SU-DHL-6 (cell line): ENCODE data around the gene CFAP20DC.

ENCODE experiments used
- H2AFZ ChIP-seq: fragments of 200-600 bp; sonication (generic); 2 replicates; pipeline ENCODE4 v1.6.1; 2014; ENCODE audit warnings: low read depth, mild to moderate bottlenecking, moderate library complexity, mixed read lengths, antibody characterized with exemption, low read length; ENCODE audit not compliant: severe bottlenecking
- H3F3A ChIP-seq: fragments of 200-600 bp; shearing (Covaris generic); 2 replicates; pipeline ENCODE4 v1.6.0; 2016; ENCODE audit warnings: antibody characterized with exemption, mild to moderate bottlenecking; ENCODE audit not compliant: insufficient read depth
- H3K27ac ChIP-seq: fragments of 200-600 bp; sonication (generic); 2 replicates; pipeline ENCODE4 v1.5.1; 2016; ENCODE audit warnings: low read depth, mild to moderate bottlenecking, low read length, moderate library complexity, mixed read lengths
- H3K27me3 ChIP-seq: fragments of 200-600 bp; sonication (generic), shearing (Covaris generic); 2 replicates; pipeline ENCODE4 v1.6.0; 2014; ENCODE audit warnings: mild to moderate bottlenecking, low read length
- H3K36me3 ChIP-seq: fragments of 200-600 bp; sonication (generic); 2 replicates; pipeline ENCODE4 v1.6.1; 2014; ENCODE audit warnings: mild to moderate bottlenecking, low read length, mixed read lengths
- H3K4me2 ChIP-seq: fragments of 300-600, 200-600 bp; shearing (Covaris generic), sonication (generic); 2 replicates; pipeline ENCODE4 v1.6.0; 2014; ENCODE audit warnings: low read length, low read depth, mild to moderate bottlenecking; ENCODE audit not compliant: poor library complexity, severe bottlenecking
- H3K4me3 ChIP-seq: fragments of 200-600 bp; sonication (generic); 2 replicates; pipeline ENCODE4 v1.5.1; 2014; ENCODE audit warnings: antibody characterized with exemption, low read length, mild to moderate bottlenecking, mixed read lengths; ENCODE audit not compliant: insufficient read depth, poor library complexity, severe bottlenecking
- H3K79me2 ChIP-seq: fragments of 200-600 bp; sonication (generic); 2 replicates; pipeline ENCODE4 v1.6.1; 2014; ENCODE audit warnings: mild to moderate bottlenecking, low read length, moderate library complexity; ENCODE audit not compliant: insufficient read depth
- H3K9ac ChIP-seq: fragments of 200-600 bp; sonication (generic); 2 replicates; pipeline ENCODE4 v1.7.0; 2014; ENCODE audit warnings: mild to moderate bottlenecking, low read length
- H3K9me2 ChIP-seq: fragments of 200-600 bp; sonication (generic); replicated peaks from 2 replicates; pipeline ENCODE4 v1.6.1; 2014; ENCODE audit warnings: low read length; ENCODE audit not compliant: insufficient read depth
- H3K9me3 ChIP-seq: fragments of 200-600 bp; sonication (generic); 2 replicates; pipeline ENCODE4 v1.6.1; 2014; ENCODE audit warnings: low read length, mixed read lengths; ENCODE audit not compliant: insufficient read depth
- H4K20me1 ChIP-seq: fragments of 200-600 bp; sonication (generic); 2 replicates; pipeline ENCODE4 v1.6.1; 2014; ENCODE audit warnings: low read depth, mild to moderate bottlenecking, antibody characterized with exemption, low read length, moderate library complexity, mixed read lengths
- CTCF ChIP-seq: fragments of 200-600 bp; sonication (generic); IDR thresholded peaks from one replicate; pipeline ENCODE4 v1.5.1; 2017; ENCODE audit warnings: antibody characterized with exemption, mild to moderate bottlenecking, low read length, moderate library complexity; ENCODE audit not compliant: insufficient read depth, poor library complexity, severe bottlenecking
- EZH2phosphoT487 ChIP-seq: fragments of 200-600 bp; sonication (generic), shearing (Covaris generic); conservative IDR thresholded peaks from 2 replicates; pipeline ENCODE4 v1.6.1; 2018; ENCODE audit warnings: mild to moderate bottlenecking, antibody characterized with exemption, low read length, moderate library complexity, mixed read lengths

CFAP20DC gene

GRCh38 chr3:58839187-58839586 is 210.6 kb downstream of the CFAP20DC start:
- H3K4me3 ChIP-seq: no peak overlapping the region
- H4K20me1 ChIP-seq: no peaks in the 10 kb centered on the region
- no peak for TF ChIP-seq CTCF
- no peak for TF ChIP-seq EZH2phosphoT487
- H2AFZ ChIP-seq: no peak overlapping the region
- no peak overlapping the region for H3K27ac ChIP-seq
- no peak overlapping the region for H3K9ac ChIP-seq
- no peaks in the 10 kb centered on the region for H3K79me2 ChIP-seq
- H3K4me2 ChIP-seq: no peak overlapping the region
- H3F3A ChIP-seq: no peaks in the 10 kb centered on the region
- no peaks in the 10 kb centered on the region for H3K36me3 ChIP-seq
- no peaks in the 10 kb centered on the region for H3K9me3 ChIP-seq
- no peaks in the 10 kb centered on the region for H3K9me2 ChIP-seq
- no peaks in the 10 kb centered on the region for H3K27me3 ChIP-seq

DNA sequence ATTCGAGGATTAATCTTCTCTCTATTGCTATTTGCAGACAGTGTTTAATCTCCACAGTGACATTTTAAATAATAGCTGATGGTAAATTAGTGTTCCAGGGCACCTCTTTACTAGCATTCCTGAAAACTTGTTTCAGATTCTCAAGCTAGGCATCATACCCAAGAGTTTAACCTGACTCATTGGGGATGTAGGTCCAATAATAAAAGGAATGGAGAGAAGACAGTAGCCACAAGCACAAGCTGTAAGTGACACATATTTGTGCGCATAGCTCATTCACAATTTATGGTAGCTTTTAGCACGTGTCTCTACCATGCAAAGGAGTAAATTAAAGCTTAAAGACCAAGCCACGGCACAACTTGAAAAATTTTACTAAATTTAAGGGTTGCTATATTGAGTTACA is 212.0 kb downstream of the CFAP20DC start:
- Histone ChIP-seq H3K36me3 (no peaks in the 10 kb centered on the region), H4K20me1 (no peaks in the 10 kb centered on the region), H3K4me2 (no peak overlapping the region), H3K27me3 (no peaks in the 10 kb centered on the region), H3K9me2 (no peaks in the 10 kb centered on the region), H3K4me3 (no peak overlapping the region), H2AFZ (no peak overlapping the region), H3K79me2 (no peaks in the 10 kb centered on the region), H3F3A (no peaks in the 10 kb centered on the region), H3K9me3 (no peaks in the 10 kb centered on the region), H3K9ac (no peak overlapping the region), H3K27ac (no peak overlapping the region)
- no peak for TF ChIP-seq EZH2phosphoT487
- no peak for TF ChIP-seq CTCF

- Histone ChIP-seq H3K9me3 (no peaks in the 10 kb centered on the region), H3K36me3 (no peaks in the 10 kb centered on the region), H4K20me1 (no peaks in the 10 kb centered on the region), H3K27me3 (no peaks in the 10 kb centered on the region), H3F3A (no peaks in the 10 kb centered on the region), H3K79me2 (no peaks in the 10 kb centered on the region), H2AFZ (no peak overlapping the region), H3K9ac (no peak overlapping the region), H3K4me3 (no peak overlapping the region), H3K9me2 (no peaks in the 10 kb centered on the region), H3K4me2 (no peak overlapping the region), H3K27ac (no peak overlapping the region)
- TF ChIP-seq CTCF (no peak), EZH2phosphoT487 (no peak)
Measured at GRCh38 chr3:58837141-58837843, 212.5 kb downstream of the CFAP20DC start.
